Activated T-helper 1 cell treated with anti-CD3 and anti-CD28 coated beads, Interleukin-12 subunit alpha, Interleukin-12 subunit beta, Interleukin-2, Interleukin-4 antibody, amounts not matched to agents 30 ng/mL and 10 ng/mL and 1 ng/mL, durations not matched to agents 14 hours and 24 hours and 36 hours (primary cell): ENCODE results near the gene RGS7BP. TPM values are rescaled to one million over a fixed set of nuclear protein-coding genes. Genes with fewer than 3 reads are reported as not detected.

Source experiments
- DNase-seq: peaks from one replicate; pipeline ENCODE4 v3.0.0; 2021; ENCODE audit warnings: low spot score
- H3K27ac Mint-ChIP-seq: one replicate; pipeline ENCODE4 v1.8.0; 2021; ENCODE audit warnings: mild to moderate bottlenecking, mixed read lengths
- H3K27me3 Mint-ChIP-seq: one replicate; pipeline ENCODE4 v1.8.0; 2022; ENCODE audit warnings: mild to moderate bottlenecking, moderate library complexity, mixed read lengths; ENCODE audit not compliant: insufficient read depth
- H3K36me3 Mint-ChIP-seq: one replicate; pipeline ENCODE4 v1.8.0; 2021; ENCODE audit warnings: low read depth, mixed read lengths
- H3K4me1 Mint-ChIP-seq: one replicate; pipeline ENCODE4 v1.8.0; 2021; ENCODE audit warnings: low read depth, mixed read lengths
- H3K4me3 Mint-ChIP-seq: one replicate; pipeline ENCODE4 v1.8.0; 2021; ENCODE audit warnings: mild to moderate bottlenecking, moderate library complexity, mixed read lengths
- H3K9me3 Mint-ChIP-seq: one replicate; pipeline ENCODE4 v1.8.0; 2021; ENCODE audit warnings: mixed read lengths
- intact Hi-C: fragments of 100-400 bp; cut with micrococcal nuclease; formaldehyde crosslinking; loops from one replicate; pipeline ENCODE4 v1.15.1; 2024
- total RNA-seq: library from RNA; stranded (reverse); gene quantifications from 2 replicates; pipeline ENCODE4 v1.2.3, GENCODE V29; 2022

RGS7BP gene
- not detected in 2 replicates for total RNA-seq

GRCh38 chr5:64505769-64506566 is at the start of gene RGS7BP:
Gene RGS7BP, plus strand, starts transcription at chr5:64506015. Its CDS starts 610 bp downstream, at chr5:64506625.
- DNase-seq: no peak
- H3K27ac Mint-ChIP-seq: no peak within 1 kb of the TSS
- H3K36me3 Mint-ChIP-seq: peaks cover 2% of the 10 kb centered on the region
- H3K4me1 Mint-ChIP-seq: no peaks in the 10 kb centered on the region
- intact Hi-C loops: no loop called here
- no peaks in the 10 kb centered on the region for H3K9me3 Mint-ChIP-seq
- no peak within 1 kb of the TSS for H3K4me3 Mint-ChIP-seq
- H3K27me3 Mint-ChIP-seq: peaks cover 40% of the 10 kb centered on the region

GRCh38 chr5:64457846-64458245 is 48.0 kb upstream of the RGS7BP start:
- Mint-ChIP-seq H3K4me1 (no peaks in the 10 kb centered on the region), H3K27ac (no peak overlapping the region)

GRCh38 chr5:64458948-64459347 is 46.9 kb upstream of the RGS7BP start:
- H3K27ac Mint-ChIP-seq: no peak overlapping the region
- no peaks in the 10 kb centered on the region for H3K27me3 Mint-ChIP-seq
- H3K9me3 Mint-ChIP-seq: no peaks in the 10 kb centered on the region
- no peaks in the 10 kb centered on the region for H3K4me1 Mint-ChIP-seq
- no peaks in the 10 kb centered on the region for H3K36me3 Mint-ChIP-seq
- intact Hi-C loops: no loop called here
- no peak overlapping the region for H3K4me3 Mint-ChIP-seq
- no peak for DNase-seq

More at GRCh38 chr5:64457846-64458245, 48.0 kb upstream of the RGS7BP start:
- intact Hi-C loops: no loop called here
- H3K36me3 Mint-ChIP-seq: no peaks in the 10 kb centered on the region
- H3K4me3 Mint-ChIP-seq: no peak overlapping the region
- no peaks in the 10 kb centered on the region for H3K27me3 Mint-ChIP-seq
- no peak for DNase-seq
- H3K9me3 Mint-ChIP-seq: no peaks in the 10 kb centered on the region

- Mint-ChIP-seq H3K27me3 (no peaks in the 10 kb centered on the region), H3K4me3 (no peak overlapping the region), H3K36me3 (no peaks in the 10 kb centered on the region), H3K9me3 (no peaks in the 10 kb centered on the region), H3K4me1 (no peaks in the 10 kb centered on the region), H3K27ac (no peak overlapping the region)
- DNase-seq: no peak
- intact Hi-C loops: no loop called here
These were observed 43.4 kb upstream of the RGS7BP start for GRCh38 chr5:64462391-64462790.

GRCh38 chr5:64486163-64486562 is 19.7 kb upstream of the RGS7BP start:
- Mint-ChIP-seq H3K9me3 (peaks cover 3% of the 10 kb centered on the region), H3K4me3 (no peak overlapping the region), H3K4me1 (no peaks in the 10 kb centered on the region), H3K27ac (no peak overlapping the region), H3K36me3 (no peaks in the 10 kb centered on the region), H3K27me3 (no peaks in the 10 kb centered on the region)
- intact Hi-C loops: no loop called here
- DNase-seq: no peak

- Mint-ChIP-seq H3K27me3 (no peaks in the 10 kb centered on the region), H3K36me3 (no peaks in the 10 kb centered on the region)
- intact Hi-C loops: no loop called here
These were observed 18.5 kb upstream of the RGS7BP start for GRCh38 chr5:64487283-64487682.

GRCh38 chr5:64489857-64490256 is 16.0 kb upstream of the RGS7BP start:
- Mint-ChIP-seq H3K4me3 (no peak overlapping the region), H3K4me1 (no peaks in the 10 kb centered on the region), H3K9me3 (peaks cover 3% of the 10 kb centered on the region), H3K27ac (no peak overlapping the region), H3K27me3 (no peaks in the 10 kb centered on the region), H3K36me3 (no peaks in the 10 kb centered on the region)
- DNase-seq: no peak
- intact Hi-C loops: no loop called here

More at GRCh38 chr5:64487283-64487682, 18.5 kb upstream of the RGS7BP start:
- no peak overlapping the region for H3K27ac Mint-ChIP-seq
- no peak for DNase-seq
- H3K4me3 Mint-ChIP-seq: no peak overlapping the region
- H3K9me3 Mint-ChIP-seq: peaks cover 3% of the 10 kb centered on the region
- H3K4me1 Mint-ChIP-seq: no peaks in the 10 kb centered on the region

GRCh38 chr5:64497386-64497785 is 8.4 kb upstream of the RGS7BP start:
- Mint-ChIP-seq H3K4me1 (no peaks in the 10 kb centered on the region), H3K4me3 (no peak overlapping the region)

GRCh38 chr5:64502196-64502595 is 3.6 kb upstream of the RGS7BP start:
- intact Hi-C loops: no loop called here
- H3K27ac Mint-ChIP-seq: no peak overlapping the region
- H3K36me3 Mint-ChIP-seq: peaks cover 2% of the 10 kb centered on the region
- no peak overlapping the region for H3K4me3 Mint-ChIP-seq
- H3K9me3 Mint-ChIP-seq: no peaks in the 10 kb centered on the region
- peaks cover 25% of the 10 kb centered on the region for H3K27me3 Mint-ChIP-seq
- no peaks in the 10 kb centered on the region for H3K4me1 Mint-ChIP-seq
- no peak for DNase-seq

More at GRCh38 chr5:64497386-64497785, 8.4 kb upstream of the RGS7BP start:
- H3K36me3 Mint-ChIP-seq: no peaks in the 10 kb centered on the region
- DNase-seq: no peak
- H3K9me3 Mint-ChIP-seq: no peaks in the 10 kb centered on the region
- H3K27me3 Mint-ChIP-seq: peaks cover 5% of the 10 kb centered on the region
- no peak overlapping the region for H3K27ac Mint-ChIP-seq
- intact Hi-C loops: no loop called here

GRCh38 chr5:64506567-64507263 is 900 bp downstream of the RGS7BP start:
- H3K4me3 Mint-ChIP-seq: no peak overlapping the region
- H3K36me3 Mint-ChIP-seq: peaks cover 2% of the 10 kb centered on the region
- intact Hi-C loops: no loop called here
- no peak for DNase-seq
- H3K9me3 Mint-ChIP-seq: no peaks in the 10 kb centered on the region
- peaks cover 39% of the 10 kb centered on the region for H3K27me3 Mint-ChIP-seq
- no peak overlapping the region for H3K27ac Mint-ChIP-seq
- no peaks in the 10 kb centered on the region for H3K4me1 Mint-ChIP-seq

GRCh38 chr5:64507264-64507605 is 1.4 kb downstream of the RGS7BP start:
- Mint-ChIP-seq H3K9me3 (no peaks in the 10 kb centered on the region), H3K27me3 (peaks cover 35% of the 10 kb centered on the region), H3K27ac (no peak overlapping the region), H3K36me3 (peaks cover 2% of the 10 kb centered on the region), H3K4me3 (no peak overlapping the region), H3K4me1 (no peaks in the 10 kb centered on the region)
- no peak for DNase-seq
- intact Hi-C loops: no loop called here

GRCh38 chr5:64509828-64510227 is 4.0 kb downstream of the RGS7BP start:
- no peak overlapping the region for H3K4me3 Mint-ChIP-seq
- H3K36me3 Mint-ChIP-seq: peaks cover 2% of the 10 kb centered on the region
- H3K4me1 Mint-ChIP-seq: no peaks in the 10 kb centered on the region
- intact Hi-C loops: no loop called here
- H3K27ac Mint-ChIP-seq: no peak overlapping the region
- H3K9me3 Mint-ChIP-seq: no peaks in the 10 kb centered on the region
- no peak for DNase-seq
- H3K27me3 Mint-ChIP-seq: peaks cover 31% of the 10 kb centered on the region

GRCh38 chr5:64513492-64513891 is 7.7 kb downstream of the RGS7BP start:
- Mint-ChIP-seq H3K27ac (no peak overlapping the region), H3K4me1 (no peaks in the 10 kb centered on the region), H3K27me3 (peaks cover 5% of the 10 kb centered on the region), H3K9me3 (no peaks in the 10 kb centered on the region), H3K36me3 (no peaks in the 10 kb centered on the region), H3K4me3 (no peak overlapping the region)
- intact Hi-C loops: no loop called here
- DNase-seq: no peak
